Nephron (organoid): ENCODE measurements around the gene AMOTL1.
A peak's percentile ranks its signal among the peaks of the same experiment; 100 is the strongest.

Experiments used
- H3K27ac Mint-ChIP-seq, 3 experiments: 2 replicates each; pipeline ENCODE4 v1.8.0; 2020; ENCODE audit warnings: mixed read lengths in 3 of 3, mild to moderate bottlenecking in 2 of 3, moderate library complexity in 1 of 3
- H3K27me3 Mint-ChIP-seq: 2 replicates; pipeline ENCODE4 v1.8.0; 2021; ENCODE audit warnings: low read depth, mild to moderate bottlenecking, moderate library complexity, mixed read lengths
- H3K36me3 Mint-ChIP-seq: 2 replicates; pipeline ENCODE4 v1.8.0; 2020; ENCODE audit warnings: low read depth, mixed read lengths
- H3K4me1 Mint-ChIP-seq: 2 replicates; pipeline ENCODE4 v1.8.0; 2020; ENCODE audit warnings: mixed read lengths
- H3K4me3 Mint-ChIP-seq, 3 experiments: 2 replicates each; pipeline ENCODE4 v1.8.0; 2020; ENCODE audit warnings: mild to moderate bottlenecking in 3 of 3, mixed read lengths in 3 of 3, moderate library complexity in 2 of 3
- H3K9me3 Mint-ChIP-seq: 2 replicates; pipeline ENCODE4 v1.8.0; 2020; ENCODE audit warnings: mixed read lengths
- CTCF ChIP-seq, 3 experiments: fragments of 200-600 bp; sonication (generic); IDR thresholded peaks; one replicate each; pipeline ENCODE4 v1.5.0; 2021; ENCODE audit warnings: antibody characterized with exemption in 3 of 3; ENCODE audit not compliant: unreplicated experiment in 3 of 3

The AMOTL1 gene

DNA sequence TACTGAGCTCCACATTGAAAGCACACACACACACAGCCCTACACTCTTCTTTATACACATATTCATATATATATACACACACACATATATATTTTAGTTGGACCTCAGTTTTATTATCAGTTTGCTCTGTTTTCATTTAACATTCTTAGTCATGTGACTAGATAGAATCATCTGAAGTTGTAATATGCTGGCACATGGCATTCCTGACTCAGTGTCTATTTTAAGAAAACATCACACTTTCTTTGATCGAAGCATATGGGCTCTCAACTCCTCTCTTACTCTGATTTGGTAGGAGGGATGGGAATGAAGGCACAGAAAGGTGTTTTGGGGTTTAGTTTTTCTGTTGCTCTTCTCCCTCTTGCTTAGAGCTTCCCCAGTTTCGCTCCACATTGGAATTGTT is 24.8 kb downstream of the AMOTL1 start:
- TF ChIP-seq CTCF (IDR thresholded peaks at IDR 0.05; ENCODE audit: unreplicated experiment in 3 of 3), result no peak
- H3K4me1 Mint-ChIP-seq, result peaks cover 51% of the 10 kb centered on the region
- H3K27ac Mint-ChIP-seq, result peak overlapping the region in 2 of 3 experiments; percentile 30 to 78
- H3K27me3 Mint-ChIP-seq, result no peaks in the 10 kb centered on the region
- H3K4me3 Mint-ChIP-seq, result no peak overlapping the region
- H3K36me3 Mint-ChIP-seq, result no peaks in the 10 kb centered on the region
- no peaks in the 10 kb centered on the region for H3K9me3 Mint-ChIP-seq

DNA sequence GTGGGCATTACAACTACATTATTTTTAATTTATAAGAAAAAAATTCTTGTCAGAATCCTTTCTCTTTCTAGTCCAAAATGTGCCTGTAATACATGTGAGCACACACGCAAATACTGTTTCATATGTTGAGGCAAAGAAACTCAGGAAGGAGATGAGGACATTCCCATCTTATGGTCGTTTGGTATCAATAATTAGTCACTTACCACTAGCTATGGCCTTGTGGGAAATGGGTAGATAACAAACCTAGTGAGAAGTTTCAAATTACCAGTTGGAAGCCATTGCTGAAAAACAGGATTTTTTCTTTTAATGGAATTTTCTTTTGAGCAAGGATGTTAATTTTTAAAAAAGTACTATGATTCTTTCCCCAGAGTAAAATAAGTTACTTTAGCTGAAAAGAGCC is 25.7 kb downstream of the AMOTL1 start:
- H3K4me3 Mint-ChIP-seq, result peak overlapping the region in 1 of 3 experiments; percentile 21
- no peaks in the 10 kb centered on the region for H3K9me3 Mint-ChIP-seq
- H3K36me3 Mint-ChIP-seq, result no peaks in the 10 kb centered on the region
- H3K27me3 Mint-ChIP-seq, result no peaks in the 10 kb centered on the region
- peak overlapping the region; percentile 67 to 77 (median 73) for H3K27ac Mint-ChIP-seq
- no peak for TF ChIP-seq CTCF (IDR thresholded peaks at IDR 0.05; ENCODE audit: unreplicated experiment in 3 of 3)
- H3K4me1 Mint-ChIP-seq, result peaks cover 45% of the 10 kb centered on the region

DNA sequence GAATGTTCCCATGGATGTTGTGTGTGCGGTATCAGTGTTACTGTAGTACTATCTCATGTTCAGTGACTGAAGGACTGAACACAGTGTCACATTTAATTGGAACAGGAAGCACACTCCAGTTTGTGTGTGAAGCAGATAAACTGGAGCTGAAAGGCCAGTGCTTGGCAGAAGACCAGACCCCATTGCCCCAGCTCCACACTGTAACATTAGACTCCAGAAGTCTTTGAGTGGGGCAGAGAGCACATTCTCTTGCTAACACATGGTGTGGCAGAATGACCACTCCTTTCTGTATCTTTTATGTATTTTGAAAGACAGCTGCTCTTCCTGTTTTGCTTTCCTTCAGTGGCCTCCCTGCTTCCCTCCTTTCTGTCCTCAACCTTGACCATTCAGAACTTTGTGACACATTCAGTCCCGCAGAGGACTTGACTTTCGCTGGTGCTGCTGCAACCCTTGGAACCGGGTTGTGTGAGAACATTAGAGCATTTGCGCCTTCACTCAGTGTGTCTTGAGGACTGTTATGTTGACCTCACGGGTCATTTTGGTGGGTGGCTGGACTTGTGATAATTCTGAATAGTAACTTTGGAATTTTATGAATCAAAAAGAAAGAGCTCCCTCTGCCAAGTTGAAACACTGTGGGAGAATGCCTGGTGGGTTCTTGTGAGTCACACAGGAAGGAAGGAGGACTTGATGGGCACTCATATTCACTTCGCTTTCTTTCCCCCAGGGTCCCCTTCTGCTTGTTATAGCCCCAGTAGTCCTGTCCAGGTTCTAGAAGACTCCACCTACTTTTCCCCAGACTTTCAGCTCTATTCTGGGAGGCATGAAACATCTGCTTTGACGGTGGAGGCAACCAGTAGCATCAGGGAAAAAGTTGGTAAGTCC is 26.4 kb downstream of the AMOTL1 start:
- Mint-ChIP-seq H3K9me3 (no peaks in the 10 kb centered on the region), H3K4me3 (peak overlapping the region in 2 of 3 experiments; percentile 26 to 27), H3K27ac (peak overlapping the region; percentile 73 to 77 (median 76)), H3K4me1 (peaks cover 43% of the 10 kb centered on the region), H3K36me3 (no peaks in the 10 kb centered on the region), H3K27me3 (no peaks in the 10 kb centered on the region)
- TF ChIP-seq CTCF (IDR thresholded peaks at IDR 0.05; ENCODE audit: unreplicated experiment in 3 of 3), result no peak

GRCh38 chr11:94795476-94796189 is 27.5 kb downstream of the AMOTL1 start:
- TF ChIP-seq CTCF (IDR thresholded peaks at IDR 0.05; ENCODE audit: unreplicated experiment in 3 of 3), result no peak
- Mint-ChIP-seq H3K9me3 (no peaks in the 10 kb centered on the region), H3K36me3 (peaks cover 6% of the 10 kb centered on the region), H3K4me3 (no peak overlapping the region), H3K4me1 (peaks cover 40% of the 10 kb centered on the region), H3K27me3 (no peaks in the 10 kb centered on the region), H3K27ac (peak overlapping the region in 1 of 3 experiments; percentile 77)

- no peak for TF ChIP-seq CTCF (IDR thresholded peaks at IDR 0.05; ENCODE audit: unreplicated experiment in 3 of 3)
- no peaks in the 10 kb centered on the region for H3K27me3 Mint-ChIP-seq
- peaks cover 40% of the 10 kb centered on the region for H3K4me1 Mint-ChIP-seq
- no peak overlapping the region for H3K4me3 Mint-ChIP-seq
- H3K36me3 Mint-ChIP-seq, result peaks cover 11% of the 10 kb centered on the region
- no peak overlapping the region for H3K27ac Mint-ChIP-seq
- no peaks in the 10 kb centered on the region for H3K9me3 Mint-ChIP-seq
Observed at GRCh38 chr11:94796190-94796580, 28.0 kb downstream of the AMOTL1 start.
